Keratinocyte (primary cell): Measurements from ENCODE around the gene NOD1.

Experiments
- CTCF ChIP-seq, 3 experiments: IDR thresholded peaks in 1 of 3; conservative IDR thresholded peaks in 1 of 3; optimal IDR thresholded peaks in 1 of 3; 2 replicates in 2 of 3; 3 replicates in 1 of 3; pipeline versions ENCODE3 to v1.5.1; 2011; ENCODE audit warnings: low read length in 3 of 3, mild to moderate bottlenecking in 3 of 3, moderate library complexity in 2 of 3, control low read depth in 1 of 3, inconsistent platforms in 1 of 3; ENCODE audit not compliant: insufficient read depth in 2 of 3; ENCODE audit errors: extremely low read depth in 1 of 3
- EZH2 ChIP-seq: IDR thresholded peaks from one replicate; pipeline ENCODE4 v1.6.1; 2012; ENCODE audit warnings: inconsistent platforms, mild to moderate bottlenecking, low read length, moderate library complexity

- TF ChIP-seq CTCF (optimal IDR thresholded peaks at IDR 0.05 in 1 of 3, IDR thresholded peaks at IDR 0.05 in 1 of 3, conservative IDR thresholded peaks at IDR 0.05 in 1 of 3; ENCODE audit: extremely low read depth in 1 of 3, insufficient read depth in 2 of 3, low read length in 3 of 3) (peak; percentile 19 to 45 (median 45)), EZH2 (no peak)
Measured at GRCh38 chr7:30469303-30469702, 9.3 kb downstream of the NOD1 start.
